ENCODE results near the gene PRCD.

- TF ChIP-seq POLR2A (IDR thresholded peaks at IDR 0.05), result no peak
- TF ChIP-seq CTCF (IDR thresholded peaks at IDR 0.05), result no peak
These were observed 3.1 kb upstream of the PRCD start for GRCh38 chr17:76536511-76537287.

Data from esophagus squamous epithelium (tissue), 4 donors.